C4-2B (cell line): Measurements from ENCODE around the gene WNT10A.

ENCODE experiments used
- CTCF ChIP-seq: fragments of 450-650 bp; conservative IDR thresholded peaks from 2 replicates; pipeline ENCODE4 v1.5.1; 2017; ENCODE audit warnings: mild to moderate bottlenecking
- ZFX ChIP-seq: fragments of 450-650 bp; IDR thresholded peaks from 2 replicates; pipeline ENCODE4 v1.6.1; 2017

GRCh38 chr2:218884519-218884918 lies 3.9 kb downstream of the WNT10A start:
- TF ChIP-seq ZFX (no peak), CTCF (no peak)
